ENCODE results near the gene EPSTI1.

DNA sequence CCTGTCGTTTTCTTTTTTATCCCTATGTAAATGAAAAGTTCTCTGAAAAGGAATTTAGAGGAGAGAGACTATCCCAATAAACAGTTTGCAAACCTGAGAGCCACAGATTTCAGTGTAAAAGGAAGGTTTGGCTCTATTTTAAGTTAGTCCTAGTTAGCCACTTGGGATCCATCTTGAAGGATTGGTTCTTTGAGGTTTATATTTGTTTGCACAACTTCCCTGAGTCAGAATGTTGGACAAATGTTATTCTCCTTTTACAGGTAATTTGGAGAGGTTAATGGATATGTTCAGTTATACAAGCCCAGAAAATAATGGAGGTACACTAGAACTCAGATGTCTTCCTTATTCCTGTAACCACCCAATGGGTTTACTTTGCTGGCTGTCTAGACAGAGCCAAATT, 28.8 kb upstream of the EPSTI1 start:
- TF ChIP-seq SUZ12 (IDR thresholded peaks at IDR 0.05; ENCODE audit: extremely low read depth, insufficient read depth, insufficient read length) (no peak), YY1 (IDR thresholded peaks at IDR 0.05; ENCODE audit: insufficient read depth, insufficient read length) (no peak)

Measured in NT2/D1 (cell line).